Psoas muscle (tissue), 8 donors: Measurements from ENCODE around the gene SLC37A2. TPM values are rescaled to one million over a fixed set of nuclear protein-coding genes. Genes with fewer than 3 reads are reported as not detected.

Experiments used
- ATAC-seq, 4 donors: fragments of 200-7000 bp; cut with Tn5 transposase; one replicate each; pipeline ENCODE4 v1.9.1; 2020; ENCODE audit warnings: moderate library complexity in 3 of 4, mild to moderate bottlenecking in 2 of 4
- DNase-seq, 2 donors: peaks; one replicate each; pipeline ENCODE4 v3.0.0-alpha.2; 2020
- H3K27ac ChIP-seq: fragments of 200-600 bp; one replicate; pipeline ENCODE4 v1.8.0; 2022
- H3K27me3 ChIP-seq, 3 donors: fragments of 200-600 bp in 1 of 3; one replicate each; pipeline versions ENCODE4 v1.6.1 to v1.8.0; 2013 to 2022; ENCODE audit warnings: low read length in 2 of 3, mild to moderate bottlenecking in 2 of 3, moderate library complexity in 1 of 3; ENCODE audit not compliant: insufficient read depth in 3 of 3
- H3K36me3 ChIP-seq, 2 donors: fragments of 200-600 bp in 1 of 2; one replicate each; pipeline versions ENCODE4 v1.6.1 to v1.8.0; 2013 to 2022; ENCODE audit warnings: low read depth in 1 of 2, mild to moderate bottlenecking in 1 of 2, moderate library complexity in 1 of 2; ENCODE audit not compliant: insufficient read depth in 1 of 2
- H3K4me1 ChIP-seq: fragments of 200-600 bp; one replicate; pipeline ENCODE4 v1.8.0; 2022
- H3K4me3 ChIP-seq: fragments of 200-600 bp; one replicate; pipeline ENCODE4 v1.8.0; 2022; ENCODE audit warnings: mild to moderate bottlenecking
- H3K9me3 ChIP-seq: fragments of 200-600 bp; one replicate; pipeline ENCODE4 v1.8.0; 2022
- WGBS, 3 donors: extraction: QIAGEN DNeasy Blood & Tissue Kit; methylation state at CpG; one replicate each; pipeline versions ENCODE4 v1.1.6 to v1.1.7; 2013; 5-methylcytosine and 5-hydroxymethylcytosine counted together
- intact Hi-C, 2 donors: fragments of 100-400 bp; cut with DNase I; formaldehyde crosslinking; loops; one replicate each; pipeline versions ENCODE4 v1.11.0 to v1.14.2; 2022
- polyA plus RNA-seq, 3 donors: library from polyadenylated mRNA; stranded (reverse); fragments of 200-250 nt; gene quantifications; one replicate each; pipeline ENCODE4 v1.2.3, GENCODE V29; 2013
- total RNA-seq, 4 donors: library from RNA; stranded (reverse); fragmentation: NEBNext Ultra II Directional in 2 of 4; extraction: Animal tissue kit (Norgen Biotek cat#: 25700) in 2 of 4; gene quantifications; one replicate each; pipeline versions ENCODE4 v1.2.1 to v1.2.4, GENCODE V29; 2021 to 2023
- TF ChIP-seq, protein P1 (sequence below): fragments of 200-600 bp; IDR thresholded peaks from one replicate; pipeline ENCODE4 v1.8.0; 2022; ENCODE audit warnings: antibody characterized with exemption
- donor health status: healthy with polysubstance abuse.
- donor health status: DM: no; HTN: no; CAD: no; lungs with moderate emphysema.
- donor health status: Bipolar disorder and iron deficiency.
- donor health status: healthy.
- donor health status: DM: yes; HTN: yes; CAD: no.
- donor health status: DM: no; HTN: no; CAD: no.
- donor health status: DM: no; HTN: no; CAD: no.
- donor health status: DM: yes; HTN: yes; CAD: no.

Gene SLC37A2
- total and polyA plus RNA-seq, 7 donors: 0.30 to 1.9 (median 1.2) TPM

- no peak overlapping the region for H3K4me3 ChIP-seq
- peaks cover 8% of the 10 kb centered on the region for H3K4me1 ChIP-seq
- peaks cover 0 to 22% of the 10 kb centered on the region in 2 donors for H3K36me3 ChIP-seq
- H3K27me3 ChIP-seq: no peaks in the 10 kb centered on the region
- H3K9me3 ChIP-seq: no peaks in the 10 kb centered on the region
- TF ChIP-seq, protein P1, sequence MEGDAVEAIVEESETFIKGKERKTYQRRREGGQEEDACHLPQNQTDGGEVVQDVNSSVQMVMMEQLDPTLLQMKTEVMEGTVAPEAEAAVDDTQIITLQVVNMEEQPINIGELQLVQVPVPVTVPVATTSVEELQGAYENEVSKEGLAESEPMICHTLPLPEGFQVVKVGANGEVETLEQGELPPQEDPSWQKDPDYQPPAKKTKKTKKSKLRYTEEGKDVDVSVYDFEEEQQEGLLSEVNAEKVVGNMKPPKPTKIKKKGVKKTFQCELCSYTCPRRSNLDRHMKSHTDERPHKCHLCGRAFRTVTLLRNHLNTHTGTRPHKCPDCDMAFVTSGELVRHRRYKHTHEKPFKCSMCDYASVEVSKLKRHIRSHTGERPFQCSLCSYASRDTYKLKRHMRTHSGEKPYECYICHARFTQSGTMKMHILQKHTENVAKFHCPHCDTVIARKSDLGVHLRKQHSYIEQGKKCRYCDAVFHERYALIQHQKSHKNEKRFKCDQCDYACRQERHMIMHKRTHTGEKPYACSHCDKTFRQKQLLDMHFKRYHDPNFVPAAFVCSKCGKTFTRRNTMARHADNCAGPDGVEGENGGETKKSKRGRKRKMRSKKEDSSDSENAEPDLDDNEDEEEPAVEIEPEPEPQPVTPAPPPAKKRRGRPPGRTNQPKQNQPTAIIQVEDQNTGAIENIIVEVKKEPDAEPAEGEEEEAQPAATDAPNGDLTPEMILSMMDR: peak; percentile 63
- DNase-seq (no peak), ATAC-seq (peak; percentile 73 to 80 (median 74))
- H3K27ac ChIP-seq: no peak overlapping the region
- intact Hi-C loops: loop anchor here (5.0 kb wide), 2 partner anchors 51 to 336 kb away; no protein-coding TSS in a partner anchor
- WGBS, 3 donors: 46 to 49% (median 47%) methylated on average over 5 of the region's 5 CpGs
Observed at GRCh38 chr11:125091247-125091876, 28.3 kb downstream of the SLC37A2 start.

DNA sequence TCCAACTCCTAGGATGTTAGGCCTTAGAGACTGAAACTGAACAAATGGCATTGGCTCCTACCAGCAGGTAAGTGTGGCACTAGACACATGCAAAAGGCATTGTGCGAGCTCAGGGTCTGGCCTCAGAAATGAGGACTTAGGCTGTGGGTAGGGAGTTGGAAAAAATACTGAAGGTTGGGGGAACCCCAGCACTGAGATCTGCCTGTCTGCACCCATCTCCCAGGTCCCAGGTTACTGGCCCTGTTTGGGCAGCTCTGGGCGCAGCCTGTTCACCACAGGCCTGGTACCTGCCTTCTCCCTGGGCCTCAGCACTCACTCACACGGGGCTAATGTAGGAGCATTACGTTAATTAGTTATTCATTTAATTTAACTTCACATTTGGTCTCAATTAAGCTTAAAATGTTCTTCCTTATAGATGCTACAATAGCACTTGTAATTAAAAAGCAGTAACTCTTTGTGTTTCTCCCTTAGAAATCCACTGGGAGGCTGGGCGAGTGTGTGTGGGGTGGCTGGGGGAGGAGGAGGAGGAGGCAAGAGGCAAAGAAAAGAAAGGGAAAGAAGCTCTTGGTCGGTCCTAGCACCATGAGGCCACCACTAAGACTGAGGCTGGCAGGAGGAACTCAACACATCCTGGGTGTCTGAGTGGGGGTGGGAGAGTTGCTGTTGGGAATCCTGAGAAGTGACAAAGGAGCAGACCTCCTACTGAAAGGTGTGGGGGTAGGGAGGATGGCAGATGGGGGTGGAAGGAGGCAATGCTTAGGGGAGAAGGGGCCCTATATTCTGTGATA, 29.0 kb downstream of the SLC37A2 start:
- peak in 2 of 4 donors; percentile 33 to 35 for ATAC-seq
- 87 to 93% (median 90%) methylated on average over 6 of the region's 6 CpGs for WGBS, 3 donors
- intact Hi-C loops: loop anchor here (5.0 kb wide), 2 partner anchors 50 to 335 kb away; no protein-coding TSS in a partner anchor

DNA sequence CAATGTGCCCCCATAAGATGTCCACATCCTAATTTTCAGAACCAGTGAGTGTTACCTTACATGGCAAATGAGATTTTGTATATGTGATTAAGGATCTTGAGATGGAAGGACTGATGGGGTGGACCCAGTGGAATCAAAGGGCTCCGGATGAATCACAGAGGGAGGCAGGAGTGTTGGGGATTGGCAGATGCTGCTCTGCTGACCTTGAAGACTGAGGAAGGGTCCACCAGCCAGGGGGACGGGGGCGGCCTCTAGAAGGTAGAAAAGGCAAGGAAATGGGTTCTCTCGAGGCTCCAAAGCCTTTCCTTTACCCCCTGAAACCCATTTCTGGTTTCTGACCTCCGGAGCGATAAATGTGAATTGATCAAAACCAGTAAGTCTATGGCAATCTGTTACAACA, 29.6 kb downstream of the SLC37A2 start:
- peaks cover 2 to 35% of the 10 kb centered on the region in 2 donors for H3K36me3 ChIP-seq
- ATAC-seq (no peak), DNase-seq (no peak)
- WGBS, 3 donors: 85 to 94% (median 93%) methylated on average over 6 of the region's 6 CpGs
- no peaks in the 10 kb centered on the region for H3K9me3 ChIP-seq
- no peak overlapping the region for H3K4me3 ChIP-seq
- TF ChIP-seq, protein P1: no peak
- peaks cover 8% of the 10 kb centered on the region for H3K4me1 ChIP-seq
- intact Hi-C loops: loop anchor here (5.0 kb wide), 2 partner anchors 50 to 335 kb away; no protein-coding TSS in a partner anchor
- no peak overlapping the region for H3K27ac ChIP-seq
- H3K27me3 ChIP-seq: no peaks in the 10 kb centered on the region

More for the DNA sequence above, 29.0 kb downstream of the SLC37A2 start:
- Histone ChIP-seq H3K27me3 (no peaks in the 10 kb centered on the region), H3K27ac (no peak overlapping the region), H3K9me3 (no peaks in the 10 kb centered on the region), H3K36me3 (peaks cover 2 to 29% of the 10 kb centered on the region in 2 donors), H3K4me1 (peaks cover 8% of the 10 kb centered on the region), H3K4me3 (no peak overlapping the region)
- no peak for DNase-seq
- TF ChIP-seq, protein P1: no peak

GRCh38 chr11:125093502-125093901, 30.4 kb downstream of the SLC37A2 start:
- Histone ChIP-seq H3K4me3 (no peak overlapping the region), H3K27ac (no peak overlapping the region), H3K9me3 (no peaks in the 10 kb centered on the region), H3K36me3 (peaks cover 2 to 43% of the 10 kb centered on the region in 2 donors), H3K4me1 (peaks cover 8% of the 10 kb centered on the region), H3K27me3 (no peaks in the 10 kb centered on the region)
- TF ChIP-seq, protein P1: no peak
- ATAC-seq (no peak), DNase-seq (no peak)
- 67 to 75% (median 74%) methylated on average over 4 of the region's 4 CpGs for WGBS, 3 donors
- intact Hi-C loops: loop anchor here (5.0 kb wide), 2 partner anchors 49 to 334 kb away; no protein-coding TSS in a partner anchor
